GM19324 (cell line): ENCODE measurements around the gene SC5D.

Experiments
- ATAC-seq: cut with Tn5 transposase; IDR thresholded peaks from one replicate; pipeline ENCODE4 v1.9.1; 2021; ENCODE audit warnings: mild to moderate bottlenecking, moderate library complexity; ENCODE audit not compliant: unreplicated experiment, low FRiP score

The SC5D gene

GRCh38 chr11:121327553-121327952 is 35.0 kb downstream of the SC5D start:
- no peak for ATAC-seq

GRCh38 chr11:121328176-121328966 is 35.8 kb downstream of the SC5D start:
- no peak for ATAC-seq

- ATAC-seq, result no peak
Measured at GRCh38 chr11:121328967-121329679, 36.6 kb downstream of the SC5D start.

- ATAC-seq, result no peak
Measured at GRCh38 chr11:121329781-121330395, 37.3 kb downstream of the SC5D start.

- no peak for ATAC-seq
Measured at GRCh38 chr11:121330614-121331435, 38.3 kb downstream of the SC5D start.

GRCh38 chr11:121334973-121335710 is 42.6 kb downstream of the SC5D start:
- no peak for ATAC-seq

- no peak for ATAC-seq
Measured at GRCh38 chr11:121336279-121336937, 43.8 kb downstream of the SC5D start.

- ATAC-seq, result no peak
Measured at GRCh38 chr11:121337078-121337477, 44.5 kb downstream of the SC5D start.

- no peak for ATAC-seq
Measured at GRCh38 chr11:121337740-121338272, 45.2 kb downstream of the SC5D start.

GRCh38 chr11:121338536-121338935 is 46.0 kb downstream of the SC5D start:
- no peak for ATAC-seq

- ATAC-seq, result no peak
Measured at GRCh38 chr11:121340032-121340580, 47.5 kb downstream of the SC5D start.

GRCh38 chr11:121341609-121342008 is 49.0 kb downstream of the SC5D start:
- no peak for ATAC-seq

- ATAC-seq, result no peak
Measured at GRCh38 chr11:121344824-121345223, 52.3 kb downstream of the SC5D start.

GRCh38 chr11:121347094-121347493 is 54.5 kb downstream of the SC5D start:
- no peak for ATAC-seq

- no peak for ATAC-seq
Measured at GRCh38 chr11:121347813-121348212, 55.2 kb downstream of the SC5D start.

GRCh38 chr11:121348220-121348875 is 55.8 kb downstream of the SC5D start:
- ATAC-seq, result no peak

- no peak for ATAC-seq
Measured at GRCh38 chr11:121349790-121350189, 57.2 kb downstream of the SC5D start.

- no peak for ATAC-seq
Measured at GRCh38 chr11:121350314-121351082, 57.9 kb downstream of the SC5D start.
